Parathyroid adenoma (tissue), 2 donors: ENCODE data around the gene TP53AIP1.

ENCODE experiments used
- H2AFZ ChIP-seq: fragments of 300-600 bp; sonication (generic); one replicate; pipeline ENCODE4 v1.7.0; 2017; ENCODE audit warnings: antibody characterized with exemption, mild to moderate bottlenecking
- H3K27ac ChIP-seq: fragments of 300-600 bp; sonication (generic); one replicate; pipeline ENCODE4 v1.7.0; 2017
- H3K27me3 ChIP-seq: fragments of 300-600 bp; sonication (generic); one replicate; pipeline ENCODE4 v1.7.0; 2017; ENCODE audit warnings: low read length; ENCODE audit not compliant: control insufficient read depth, insufficient read depth
- H3K36me3 ChIP-seq: fragments of 300-600 bp; sonication (generic); one replicate; pipeline ENCODE4 v1.7.0; 2017; ENCODE audit warnings: low read length; ENCODE audit not compliant: control insufficient read depth, insufficient read depth
- H3K4me1 ChIP-seq: fragments of 300-600 bp; sonication (generic); one replicate; pipeline ENCODE4 v1.7.0; 2017; ENCODE audit warnings: control low read depth
- H3K4me2 ChIP-seq: fragments of 300-600 bp; sonication (generic); one replicate; pipeline ENCODE4 v1.7.0; 2017; ENCODE audit warnings: low read length
- H3K4me3 ChIP-seq: fragments of 300-600 bp; sonication (generic); one replicate; pipeline ENCODE4 v1.7.0; 2017; ENCODE audit warnings: low read depth, low read length
- H3K79me2 ChIP-seq: fragments of 300-600 bp; sonication (generic); one replicate; pipeline ENCODE4 v1.7.0; 2017; ENCODE audit warnings: control low read depth
- H3K9ac ChIP-seq: fragments of 300-600 bp; sonication (generic); one replicate; pipeline ENCODE4 v1.7.0; 2017; ENCODE audit warnings: mild to moderate bottlenecking
- H3K9me3 ChIP-seq: fragments of 300-600 bp; sonication (generic); one replicate; pipeline ENCODE4 v1.7.0; 2017; ENCODE audit warnings: low read length; ENCODE audit not compliant: control insufficient read depth
- CTCF ChIP-seq: fragments of 300-600 bp; sonication (generic); IDR thresholded peaks from one replicate; pipeline ENCODE4 v1.7.0; 2017; ENCODE audit warnings: antibody characterized with exemption, mild to moderate bottlenecking
- donor health status: primary hyperparathyroidism.

The TP53AIP1 gene

GRCh38 chr11:128942817-128943427 is at the start of gene TP53AIP1:
TSS of gene TP53AIP1 (minus strand) at chr11:128942871. CDS start at chr11:128937818, 5,053 bp downstream.
- H3K27ac ChIP-seq = no peak within 1 kb of the TSS
- H3K79me2 ChIP-seq = no peaks in the 10 kb centered on the region

GRCh38 chr11:128988242-128988970 is 45.7 kb upstream of the TP53AIP1 start:
- Histone ChIP-seq H3K36me3 (no peaks in the 10 kb centered on the region), H3K9ac (no peak overlapping the region), H3K27me3 (no peaks in the 10 kb centered on the region), H2AFZ (no peak overlapping the region), H3K79me2 (no peaks in the 10 kb centered on the region), H3K27ac (no peak overlapping the region), H3K4me1 (no peaks in the 10 kb centered on the region), H3K9me3 (no peaks in the 10 kb centered on the region), H3K4me3 (no peak overlapping the region), H3K4me2 (no peak overlapping the region)
- no peak for TF ChIP-seq CTCF

More at GRCh38 chr11:128942817-128943427, at the start of gene TP53AIP1:
- Histone ChIP-seq H3K4me2 (no peak within 1 kb of the TSS), H3K9ac (no peak within 1 kb of the TSS), H3K27me3 (no peaks in the 10 kb centered on the region), H3K4me1 (no peaks in the 10 kb centered on the region), H2AFZ (no peak within 1 kb of the TSS), H3K9me3 (no peaks in the 10 kb centered on the region), H3K4me3 (no peak within 1 kb of the TSS), H3K36me3 (no peaks in the 10 kb centered on the region)
- no peak for TF ChIP-seq CTCF

GRCh38 chr11:128985880-128986279 is 43.2 kb upstream of the TP53AIP1 start:
- no peaks in the 10 kb centered on the region for H3K9me3 ChIP-seq
- no peak overlapping the region for H3K4me3 ChIP-seq
- no peak overlapping the region for H3K9ac ChIP-seq
- H3K36me3 ChIP-seq = no peaks in the 10 kb centered on the region
- no peaks in the 10 kb centered on the region for H3K27me3 ChIP-seq
- no peak overlapping the region for H2AFZ ChIP-seq
- TF ChIP-seq CTCF = no peak
- no peak overlapping the region for H3K27ac ChIP-seq
- no peak overlapping the region for H3K4me2 ChIP-seq
- no peaks in the 10 kb centered on the region for H3K4me1 ChIP-seq
- H3K79me2 ChIP-seq = no peaks in the 10 kb centered on the region

- H3K4me2 ChIP-seq = no peak overlapping the region
- no peak overlapping the region for H3K9ac ChIP-seq
- H2AFZ ChIP-seq = no peak overlapping the region
- no peaks in the 10 kb centered on the region for H3K79me2 ChIP-seq
- no peaks in the 10 kb centered on the region for H3K27me3 ChIP-seq
- no peak overlapping the region for H3K27ac ChIP-seq
- TF ChIP-seq CTCF = no peak
- H3K4me3 ChIP-seq = no peak overlapping the region
- no peaks in the 10 kb centered on the region for H3K9me3 ChIP-seq
- no peaks in the 10 kb centered on the region for H3K36me3 ChIP-seq
- H3K4me1 ChIP-seq = no peaks in the 10 kb centered on the region
These were observed 40.4 kb upstream of the TP53AIP1 start for GRCh38 chr11:128983023-128983422.

- Histone ChIP-seq H3K27me3 (no peaks in the 10 kb centered on the region), H3K9ac (no peak overlapping the region), H3K36me3 (no peaks in the 10 kb centered on the region), H3K79me2 (no peaks in the 10 kb centered on the region), H3K4me2 (no peak overlapping the region), H2AFZ (no peak overlapping the region), H3K4me1 (no peaks in the 10 kb centered on the region), H3K4me3 (no peak overlapping the region), H3K9me3 (no peaks in the 10 kb centered on the region), H3K27ac (no peak overlapping the region)
- no peak for TF ChIP-seq CTCF
These were observed 38.6 kb upstream of the TP53AIP1 start for GRCh38 chr11:128981254-128981653.
